ENCODE measurements around the gene BCL2L14. TPM values are rescaled to one million over a fixed set of nuclear protein-coding genes. Genes with fewer than 3 reads are reported as not detected.

The BCL2L14 gene
- total and polyA plus RNA-seq, 9 of the 15 experiments (the other 6 are each of a cell fraction or from before 2014, with no cell fraction given), result not detected

DNA sequence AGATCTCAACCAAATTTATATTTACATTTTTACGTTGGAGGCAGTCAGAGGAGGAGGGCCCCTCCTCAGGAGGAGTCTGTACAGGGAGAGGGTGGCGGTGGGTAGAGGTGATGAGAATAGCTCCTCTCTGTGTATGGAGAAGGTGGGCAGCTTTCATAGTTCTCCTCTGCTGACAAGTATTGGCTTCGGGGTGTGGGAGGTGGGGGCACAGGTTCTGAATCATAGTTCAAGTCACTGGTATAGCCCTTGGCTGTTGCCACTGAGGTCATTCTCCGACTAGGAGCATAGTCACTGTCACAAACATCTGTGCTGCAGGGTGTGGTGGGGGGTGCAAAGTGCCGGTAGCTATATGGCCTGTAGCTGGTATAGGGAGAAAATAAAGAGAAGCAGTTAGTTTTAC is 50.3 kb downstream of the BCL2L14 start:
- FAIRE-seq, result no peak
- ChIA-PET CTCF (ENCODE audit: low intra/inter-chr PET ratio) (no interaction called here), POLR2A (interaction anchor here (0.6 kb wide), 1 partner anchor 16 kb away, joined by 3 read pairs; no protein-coding TSS in a partner anchor)
- Histone ChIP-seq H3K9ac (ENCODE audit: insufficient read depth in 1 of 2, low read depth in 2 of 2, low read length in 2 of 2) (no peak overlapping the region), H3K9me3 (replicated peaks; ENCODE audit: control insufficient read depth, insufficient read depth, low read depth, low read length) (no peaks in the 10 kb centered on the region), H3K27ac (ENCODE audit: extremely low read depth, low read depth, low read length) (no peak overlapping the region), H2AFZ (ENCODE audit: low read depth, low read length) (no peak overlapping the region), H3K9me1 (ENCODE audit: control insufficient read depth, insufficient read depth, low read length) (no peaks in the 10 kb centered on the region), H3K4me2 (ENCODE audit: insufficient read depth, low read length) (no peak overlapping the region), H3K4me3 (no peak overlapping the region), H3K36me3 (ENCODE audit: control insufficient read depth, insufficient read depth, low read length) (peaks cover 51% of the 10 kb centered on the region; the same call in 2 of the 3 replicates), H3K4me1 (replicated peaks in 1 of 2; ENCODE audit: control insufficient read depth in 2 of 2, insufficient read depth in 2 of 2, low read length in 2 of 2) (no peaks in the 10 kb centered on the region), H4K20me1 (replicated peaks; ENCODE audit: control insufficient read depth, insufficient read depth, low read length) (no peaks in the 10 kb centered on the region), H3K27me3 (ENCODE audit: control insufficient read depth in 2 of 2, insufficient read depth in 2 of 2, low read length in 2 of 2) (no peaks in the 10 kb centered on the region), H3K79me2 (ENCODE audit: control insufficient read depth, insufficient read depth, low read length) (no peaks in the 10 kb centered on the region)
- no TSS peak for BruUV-seq (replicated peaks)
- intact Hi-C loops (cut with micrococcal nuclease) (no loop called here), in situ Hi-C loops (cut with MboI) (no loop called here)
- ATAC-seq, result no peak
- DNase-seq (ENCODE audit: extremely low read depth in 1 of 4, low spot score in 3 of 4), result no peak
- 80% methylated on average over 4 of the region's 5 CpGs for WGBS (ENCODE audit: insufficient coverage, low coverage, missing lambda C conversion rate)
- no peak for TF ChIP-seq HDGF (IDR thresholded peaks at IDR 0.05)

DNA sequence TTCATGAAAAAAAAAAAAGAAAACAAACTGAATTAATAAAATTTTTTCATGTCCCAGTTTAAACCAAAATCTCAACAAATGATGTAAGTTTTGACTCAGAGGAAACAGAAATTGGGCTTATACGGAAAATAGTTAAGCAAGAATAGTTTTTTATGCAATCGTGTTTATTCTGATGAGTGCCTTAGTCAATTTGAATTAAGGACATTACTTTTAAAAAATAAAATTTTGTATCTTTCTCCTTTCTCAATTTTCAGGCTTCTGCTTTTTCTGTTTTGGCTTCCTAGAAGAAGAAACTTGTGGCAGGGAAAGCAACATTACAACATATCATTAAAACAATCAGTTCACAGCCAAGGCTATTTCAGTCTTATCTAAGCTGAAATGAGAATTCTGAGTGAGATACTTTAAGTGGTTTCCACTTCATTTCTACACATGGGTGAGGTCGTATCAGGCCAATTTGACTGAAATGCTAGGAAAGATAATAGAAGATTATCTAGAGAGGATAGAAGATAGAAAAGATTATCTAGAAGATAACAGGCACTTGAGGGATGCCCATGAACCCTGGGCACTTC is 52.4 kb downstream of the BCL2L14 start:
- Histone ChIP-seq H3K4me3 (no peak overlapping the region), H3K9me1 (ENCODE audit: control insufficient read depth, insufficient read depth, low read length) (no peaks in the 10 kb centered on the region), H3K79me2 (ENCODE audit: control insufficient read depth, insufficient read depth, low read length) (no peaks in the 10 kb centered on the region), H3K9ac (ENCODE audit: insufficient read depth in 1 of 2, low read depth in 2 of 2, low read length in 2 of 2) (no peak overlapping the region), H4K20me1 (replicated peaks; ENCODE audit: control insufficient read depth, insufficient read depth, low read length) (peaks cover 4% of the 10 kb centered on the region; the same call in 1 of the 2 replicates), H3K36me3 (ENCODE audit: control insufficient read depth, insufficient read depth, low read length) (peaks cover 60% of the 10 kb centered on the region; the same call in 2 of the 3 replicates), H3K4me2 (ENCODE audit: insufficient read depth, low read length) (no peak overlapping the region), H3K27me3 (ENCODE audit: control insufficient read depth in 2 of 2, insufficient read depth in 2 of 2, low read length in 2 of 2) (no peaks in the 10 kb centered on the region), H3K27ac (ENCODE audit: extremely low read depth, low read depth, low read length) (no peak overlapping the region), H2AFZ (ENCODE audit: low read depth, low read length) (no peak overlapping the region), H3K4me1 (replicated peaks in 1 of 2; ENCODE audit: control insufficient read depth in 2 of 2, insufficient read depth in 2 of 2, low read length in 2 of 2) (peaks cover 0 to 6% of the 10 kb centered on the region in 2 experiments; a peak in 1 of 5 replicates), H3K9me3 (replicated peaks; ENCODE audit: control insufficient read depth, insufficient read depth, low read depth, low read length) (no peaks in the 10 kb centered on the region)
- ChIA-PET CTCF (ENCODE audit: low intra/inter-chr PET ratio) (no interaction called here), POLR2A (no interaction called here)
- 83% methylated on average over 3 of the region's 3 CpGs for WGBS (ENCODE audit: insufficient coverage, low coverage, missing lambda C conversion rate)
- no TSS peak for BruUV-seq (replicated peaks)
- DNase-seq (ENCODE audit: extremely low read depth in 1 of 4, low spot score in 3 of 4) (no peak), FAIRE-seq (no peak), ATAC-seq (no peak)
- in situ Hi-C loops (cut with MboI) (no loop called here), intact Hi-C loops (cut with micrococcal nuclease) (no loop called here)
- TF ChIP-seq, protein P1, sequence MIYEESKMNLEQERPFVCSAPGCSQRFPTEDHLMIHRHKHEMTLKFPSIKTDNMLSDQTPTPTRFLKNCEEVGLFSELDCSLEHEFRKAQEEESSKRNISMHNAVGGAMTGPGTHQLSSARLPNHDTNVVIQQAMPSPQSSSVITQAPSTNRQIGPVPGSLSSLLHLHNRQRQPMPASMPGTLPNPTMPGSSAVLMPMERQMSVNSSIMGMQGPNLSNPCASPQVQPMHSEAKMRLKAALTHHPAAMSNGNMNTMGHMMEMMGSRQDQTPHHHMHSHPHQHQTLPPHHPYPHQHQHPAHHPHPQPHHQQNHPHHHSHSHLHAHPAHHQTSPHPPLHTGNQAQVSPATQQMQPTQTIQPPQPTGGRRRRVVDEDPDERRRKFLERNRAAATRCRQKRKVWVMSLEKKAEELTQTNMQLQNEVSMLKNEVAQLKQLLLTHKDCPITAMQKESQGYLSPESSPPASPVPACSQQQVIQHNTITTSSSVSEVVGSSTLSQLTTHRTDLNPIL (CRISPR knock-in tag; IDR thresholded peaks at IDR 0.05), result no peak
- no peak for TF ChIP-seq ZBED1 (IDR thresholded peaks at IDR 0.05)
- TF ChIP-seq ZKSCAN1 (IDR thresholded peaks at IDR 0.05; ENCODE audit: low read depth, low read length), result no peak
- TF ChIP-seq HNRNPUL1 (IDR thresholded peaks at IDR 0.05; ENCODE audit: low read length), result no peak
- no peak for TF ChIP-seq PTRF (tag; IDR thresholded peaks at IDR 0.05)
- no peak for TF ChIP-seq SOX6 (IDR thresholded peaks at IDR 0.05)
- TF ChIP-seq ZNF507 (tag; conservative IDR thresholded peaks at IDR 0.05), result no peak
- no peak for TF ChIP-seq NR2F6 (CRISPR knock-in tag; IDR thresholded peaks at IDR 0.05)
- no peak for TF ChIP-seq BACH1 (tag; IDR thresholded peaks at IDR 0.05)
- TF ChIP-seq RBM15 (IDR thresholded peaks at IDR 0.05; ENCODE audit: insufficient read depth, low read length), result no peak

Measured in K562 (cell line).